ENCODE data around the gene CDKN2B-AS1. TPM values are rescaled to one million over a fixed set of nuclear protein-coding genes. Genes with fewer than 3 reads are reported as not detected.

Gene CDKN2B-AS1
- total RNA-seq, 1 donor from 2014 or later: not detected

- intact Hi-C loops (cut with DNase I): no loop called here
- Histone ChIP-seq H3K4me1 (peaks cover 0 to 2% of the 10 kb centered on the region in 2 donors), H3K27ac (no peak overlapping the region)
Observed at GRCh38 chr9:22169727-22170503, 175.3 kb downstream of the CDKN2B-AS1 start.

More at GRCh38 chr9:22169727-22170503, 175.3 kb downstream of the CDKN2B-AS1 start:
- Histone ChIP-seq H3K36me3 (no peaks in the 10 kb centered on the region), H3K4me3 (no peak overlapping the region), H3K27me3 (no peaks in the 10 kb centered on the region), H3K9me3 (no peaks in the 10 kb centered on the region)
- TF ChIP-seq CTCF (IDR thresholded peaks at IDR 0.05): no peak
- DNase-seq (ENCODE audit: low spot score in 2 of 2): no peak

Other genes starting within 250 kb of the CDKN2B-AS1 start
- gene MTAP, start 192.2 kb upstream of the CDKN2B-AS1 start, total RNA-seq: 34.7 TPM
- 17.1 TPM for gene CDKN2A, start 399 bp upstream of the CDKN2B-AS1 start, total RNA-seq
- 11.4 TPM for gene CDKN2B, start 14.5 kb downstream of the CDKN2B-AS1 start, total RNA-seq